GM15510 (cell line): ENCODE measurements around the gene DIAPH3.

ENCODE experiments used
- POLR2A ChIP-seq: IDR thresholded peaks from 3 replicates; pipeline ENCODE4 v1.6.1; 2011; ENCODE audit warnings: borderline replicate concordance; ENCODE audit not compliant: insufficient read length; ENCODE audit errors: extremely low read depth

Gene DIAPH3

DNA sequence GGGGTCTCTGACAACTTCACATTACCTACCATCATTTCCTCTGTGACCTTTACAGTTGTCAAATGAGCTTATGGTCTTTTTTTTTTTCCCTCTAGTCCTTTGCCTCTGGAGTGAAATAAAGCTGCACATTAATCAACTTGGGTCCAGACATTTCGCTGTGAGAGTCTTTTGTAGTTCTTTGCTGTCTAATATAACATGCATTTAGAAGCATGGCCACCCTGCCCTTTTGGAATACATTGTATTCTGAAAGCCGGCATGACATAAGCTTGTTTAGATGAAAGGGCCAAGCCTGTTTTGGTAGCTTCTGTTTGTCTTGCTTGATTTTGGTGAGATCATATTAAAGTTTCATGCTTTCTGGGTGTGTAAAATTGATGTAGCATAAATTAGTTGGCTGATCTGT lies 509.8 kb downstream of the DIAPH3 start:
- TF ChIP-seq POLR2A: no peak

GRCh38 chr13:59651479-59651878 lies 512.2 kb downstream of the DIAPH3 start:
- no peak for TF ChIP-seq POLR2A

- no peak for TF ChIP-seq POLR2A
These were observed 519.7 kb downstream of the DIAPH3 start for GRCh38 chr13:59643906-59644626.

DNA sequence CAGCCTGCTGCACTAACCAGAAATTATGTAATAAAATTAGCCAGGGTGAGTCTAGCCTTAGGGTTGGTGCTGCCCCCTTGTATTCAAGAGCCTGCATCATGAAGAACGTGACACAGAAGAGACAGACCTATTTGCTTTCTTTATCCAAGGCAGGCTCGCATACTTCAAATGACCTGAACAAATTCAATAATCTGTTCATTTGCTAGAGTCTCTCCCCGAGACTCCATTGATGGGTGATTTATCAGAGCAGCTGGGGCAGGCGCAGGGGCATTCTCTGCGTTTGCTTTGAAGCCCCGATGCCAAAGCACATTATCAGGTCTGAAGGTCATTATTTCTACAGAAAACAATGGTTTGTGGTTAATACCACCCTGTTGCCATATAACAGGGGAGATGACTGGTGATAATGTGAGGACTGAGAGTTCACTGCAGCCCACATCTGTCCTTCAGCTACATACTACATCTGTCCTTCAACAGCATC lies 520.3 kb downstream of the DIAPH3 start:
- TF ChIP-seq POLR2A: no peak

DNA sequence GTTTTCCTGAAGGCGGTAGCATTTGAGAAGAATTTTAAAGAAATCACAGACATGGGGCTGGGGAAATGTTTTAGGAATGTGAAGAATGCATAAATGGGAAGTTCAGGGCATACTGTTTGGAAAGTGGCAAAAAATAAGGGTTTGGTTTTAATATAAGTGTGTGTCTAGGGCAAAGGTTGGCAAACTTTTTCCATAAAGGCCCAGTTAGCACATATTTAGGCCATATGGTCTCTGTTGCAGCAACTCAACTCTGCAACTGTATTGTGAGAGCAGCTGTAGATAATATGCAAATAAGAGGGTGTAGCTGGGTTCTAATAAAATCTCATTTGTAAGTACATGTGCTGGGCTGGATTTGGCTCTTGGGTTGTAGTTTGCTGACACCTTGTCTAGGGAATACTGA lies 521.9 kb downstream of the DIAPH3 start:
- TF ChIP-seq POLR2A: no peak

DNA sequence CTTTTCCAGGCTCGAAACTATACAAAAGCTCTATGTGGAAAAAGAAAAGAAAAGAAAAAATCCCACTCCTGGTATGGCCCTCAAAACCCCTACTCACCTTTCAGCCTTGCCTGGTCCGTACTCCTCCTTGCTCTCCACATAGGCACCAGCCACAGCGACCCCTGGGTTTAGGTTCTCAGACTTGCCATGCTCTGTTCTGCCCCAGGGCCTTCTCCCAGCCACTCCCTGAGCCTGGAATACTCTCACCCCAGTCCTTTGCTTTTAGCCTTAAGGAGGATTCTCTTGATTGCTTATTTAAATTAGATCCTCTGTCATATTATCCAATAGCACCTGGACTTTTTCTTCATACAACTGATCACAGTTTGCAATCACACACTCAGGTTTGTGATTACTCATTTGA lies 522.5 kb downstream of the DIAPH3 start:
- TF ChIP-seq POLR2A: no peak

- no peak for TF ChIP-seq POLR2A
These were observed 525.3 kb downstream of the DIAPH3 start for GRCh38 chr13:59638404-59638803.

GRCh38 chr13:59635589-59635988 lies 528.1 kb downstream of the DIAPH3 start:
- no peak for TF ChIP-seq POLR2A

DNA sequence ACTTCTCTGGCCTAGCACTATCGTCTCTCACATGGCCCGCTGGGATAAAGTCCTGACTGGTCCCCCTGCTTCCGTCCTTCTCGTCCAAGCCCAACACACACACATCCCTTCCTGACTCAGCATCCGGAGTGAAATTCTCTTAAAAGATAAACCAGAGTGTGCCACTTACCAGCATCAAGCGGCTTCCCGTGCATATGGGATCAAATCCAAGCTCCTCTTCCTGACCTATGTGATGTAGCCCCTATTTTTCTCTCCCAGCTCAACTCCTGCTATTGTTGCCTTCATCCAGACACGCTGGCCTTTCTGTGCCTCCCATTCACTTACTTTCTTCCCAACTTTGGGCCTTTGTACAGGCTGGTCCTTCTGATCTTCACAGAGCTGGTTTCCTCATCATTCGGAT lies 530.4 kb downstream of the DIAPH3 start:
- no peak for TF ChIP-seq POLR2A

DNA sequence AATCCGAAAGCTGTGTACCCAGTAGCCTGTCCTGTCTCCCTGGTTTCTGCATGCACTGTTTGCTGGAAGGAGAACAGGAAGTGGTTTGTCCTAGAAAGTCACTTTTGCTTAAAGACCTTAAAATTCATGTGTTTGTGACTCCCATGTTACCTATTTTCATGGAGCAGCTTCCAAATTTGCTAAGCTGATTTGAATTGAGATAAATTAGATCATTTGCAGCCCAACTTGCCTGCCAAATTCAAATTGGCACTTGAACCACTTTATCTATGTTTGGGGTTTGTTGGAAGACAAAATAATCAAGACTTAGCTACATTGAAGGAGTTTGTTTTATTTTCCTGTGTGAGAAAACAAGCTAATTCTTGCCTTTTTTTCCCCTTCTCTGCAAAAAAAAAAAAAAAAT lies 532.5 kb downstream of the DIAPH3 start:
- no peak for TF ChIP-seq POLR2A

- TF ChIP-seq POLR2A: no peak
These were observed 538.6 kb downstream of the DIAPH3 start for GRCh38 chr13:59625111-59625510.

DNA sequence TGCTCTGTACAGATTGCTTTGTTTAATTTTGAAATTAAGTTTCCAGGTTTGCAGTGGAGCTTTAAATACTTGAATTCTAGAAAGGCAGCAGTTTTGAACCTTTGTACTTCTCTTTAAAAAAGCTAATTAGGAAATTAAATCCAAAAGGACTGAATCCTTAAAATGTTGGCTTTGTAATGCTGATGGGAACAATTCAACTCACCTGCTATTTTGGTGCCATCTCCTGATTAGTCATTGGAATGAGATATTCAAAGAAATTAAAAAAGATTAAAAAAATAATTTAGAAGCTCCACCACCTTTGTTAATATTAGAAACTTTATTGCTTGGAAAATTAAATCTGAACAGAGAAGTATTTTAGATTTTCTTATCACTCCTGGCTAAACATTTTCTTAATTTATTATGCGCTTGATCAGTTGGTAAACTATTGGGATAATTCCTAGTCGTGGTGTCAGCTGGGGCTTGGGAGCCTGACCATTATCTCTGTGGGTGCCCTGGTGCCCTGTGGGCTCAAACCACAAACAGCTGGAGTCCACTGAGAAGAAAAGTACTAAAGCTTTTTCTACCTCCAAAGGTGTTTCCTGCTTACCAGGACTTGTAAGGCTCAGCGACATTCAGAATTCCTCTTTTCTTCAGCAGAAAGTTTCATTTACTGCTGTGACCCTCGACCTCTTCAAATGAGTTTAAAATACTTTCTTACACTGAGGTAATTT lies 540.4 kb downstream of the DIAPH3 start:
- no peak for TF ChIP-seq POLR2A

DNA sequence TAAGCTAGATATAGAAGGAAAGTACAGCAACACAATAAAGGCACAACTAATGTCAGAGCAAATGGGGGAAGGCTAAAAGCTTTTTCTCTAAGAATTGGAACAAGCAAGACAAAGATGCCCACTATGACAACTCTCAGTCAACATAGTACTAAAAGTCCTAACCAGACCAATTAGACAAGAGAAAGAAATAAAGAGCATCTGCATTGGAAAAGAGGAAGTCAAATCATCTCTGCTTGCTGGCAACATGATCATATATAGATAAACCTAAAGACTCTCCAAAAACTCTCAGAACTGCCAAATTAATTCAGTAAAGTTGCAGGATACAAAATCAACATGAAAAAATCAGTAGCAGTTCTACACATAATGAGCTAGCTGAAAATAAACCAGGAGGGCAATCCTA lies 542.0 kb downstream of the DIAPH3 start:
- TF ChIP-seq POLR2A: no peak
